Common myeloid progenitor, CD34-positive (primary cell): ENCODE data around the gene CFAP410.

Experiments
- CTCF ChIA-PET: fragments of 350-600 bp; sonication (Branson Sonifier 250); formaldehyde crosslinking; loops from one replicate; lab custom pipeline; 2021; ENCODE audit warnings: antibody characterized with exemption; lab: Charles Lee
- POLR2A ChIA-PET: fragments of 350-600 bp; sonication (Branson Sonifier 250); formaldehyde crosslinking; loops from one replicate; lab custom pipeline; 2021; ENCODE audit warnings: antibody characterized with exemption; lab: Charles Lee
- DNase-seq, 3 donors: peaks; one replicate each; pipeline versions ENCODE4 v3.0.0 to v3.0.0-alpha.2; 2013
- H3K27ac ChIP-seq, 2 experiments: 1 replicate in 1 of 2; 2 replicates in 1 of 2; pipeline ENCODE4 v1.7.0; 2013; ENCODE audit warnings: inconsistent platforms in 2 of 2, low read length in 2 of 2, mild to moderate bottlenecking in 2 of 2, low read depth in 1 of 2, moderate library complexity in 1 of 2; ENCODE audit not compliant: severe bottlenecking in 2 of 2, insufficient read depth in 1 of 2, poor library complexity in 1 of 2
- H3K27me3 ChIP-seq, 5 experiments: replicated peaks in 2 of 5; 1 replicate in 3 of 5; 2 replicates in 2 of 5; pipeline versions ENCODE4 v1.6.1 to v1.7.0; 2013; ENCODE audit warnings: low read length in 4 of 5, mild to moderate bottlenecking in 2 of 5, moderate library complexity in 2 of 5, inconsistent platforms in 1 of 5; ENCODE audit not compliant: insufficient read depth in 5 of 5, control insufficient read depth in 4 of 5
- H3K36me3 ChIP-seq, 4 experiments: 1 replicate in 2 of 4; 2 replicates in 2 of 4; pipeline versions ENCODE4 v1.6.1 to v1.7.0; 2013; ENCODE audit warnings: low read length in 3 of 4, control low read depth in 1 of 4, mild to moderate bottlenecking in 1 of 4; ENCODE audit not compliant: control insufficient read depth in 4 of 4, insufficient read depth in 4 of 4
- H3K4me1 ChIP-seq, 4 experiments: 1 replicate in 3 of 4; 2 replicates in 1 of 4; pipeline versions ENCODE4 v1.6.1 to v1.7.1; 2013; ENCODE audit warnings: low read length in 3 of 4, mild to moderate bottlenecking in 3 of 4, control low read depth in 1 of 4, inconsistent platforms in 1 of 4, moderate library complexity in 1 of 4; ENCODE audit not compliant: control insufficient read depth in 4 of 4, insufficient read depth in 4 of 4; ENCODE audit errors: control extremely low read depth in 1 of 4
- H3K4me3 ChIP-seq, 7 experiments: 1 replicate in 4 of 7; 2 replicates in 3 of 7; pipeline versions ENCODE4 v1.5.1 to v1.7.0; 2013; ENCODE audit warnings: mild to moderate bottlenecking in 7 of 7, low read length in 6 of 7, moderate library complexity in 6 of 7, inconsistent platforms in 2 of 7, low read depth in 2 of 7, control low read depth in 1 of 7; ENCODE audit not compliant: insufficient read depth in 4 of 7, control insufficient read depth in 1 of 7; ENCODE audit errors: extremely low read depth in 1 of 7
- H3K9me3 ChIP-seq, 5 experiments: 1 replicate in 4 of 5; 2 replicates in 1 of 5; pipeline versions ENCODE4 v1.6.1 to v1.7.1; 2013; ENCODE audit warnings: low read length in 4 of 5, mild to moderate bottlenecking in 2 of 5, inconsistent platforms in 1 of 5, low read depth in 1 of 5, moderate library complexity in 1 of 5; ENCODE audit not compliant: control insufficient read depth in 4 of 5, insufficient read depth in 2 of 5; ENCODE audit errors: control extremely low read depth in 1 of 5
- WGBS: methylation state at CpG from one replicate; pipeline ENCODE4 v1.1.5; 2013; ENCODE audit not compliant: insufficient coverage; 5-methylcytosine and 5-hydroxymethylcytosine counted together

Gene CFAP410

DNA sequence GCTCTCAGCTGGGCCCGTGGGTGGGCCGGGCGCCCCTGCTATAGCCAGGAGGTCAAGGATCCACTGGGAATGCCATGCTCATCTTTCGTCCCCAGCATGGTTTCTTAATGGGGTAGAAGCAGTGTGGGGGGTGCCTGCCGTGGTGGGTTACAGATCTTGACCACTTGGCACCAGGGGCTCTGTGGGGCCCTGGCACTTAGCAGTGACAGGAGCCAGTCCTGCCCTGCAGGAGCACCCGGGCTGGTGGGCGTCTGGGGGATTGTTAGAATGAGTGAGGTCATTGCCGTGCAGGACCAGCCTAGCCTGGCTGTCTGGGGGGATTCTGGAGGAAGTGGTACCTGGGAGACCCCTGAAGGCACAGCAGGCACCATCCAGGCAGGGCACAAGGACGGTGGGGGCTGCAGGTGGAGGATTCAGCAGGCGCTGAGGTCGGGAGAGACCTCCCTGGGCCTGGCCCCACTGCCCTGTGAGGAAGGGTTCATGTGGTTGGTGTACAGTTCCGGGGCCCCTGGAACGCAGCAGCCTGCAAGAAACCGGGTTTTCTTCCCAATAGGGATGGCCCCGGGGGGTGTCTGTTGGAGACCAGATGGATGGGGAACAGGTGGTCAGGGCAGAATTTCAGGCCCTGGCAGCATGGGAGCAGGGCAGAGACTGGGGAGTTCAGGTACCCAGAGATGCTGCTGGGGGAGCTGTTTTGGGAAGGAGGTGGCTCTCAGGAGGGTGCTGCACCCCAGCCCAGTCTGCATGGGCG, 48.7 kb downstream of the CFAP410 start:
- no peak overlapping the region for H3K4me3 ChIP-seq
- ChIA-PET POLR2A (no interaction called here), CTCF (no interaction called here)
- WGBS: 93% methylated on average over 8 of the region's 16 CpGs
- DNase-seq: no peak
- H3K9me3 ChIP-seq: no peaks in the 10 kb centered on the region
- no peaks in the 10 kb centered on the region for H3K36me3 ChIP-seq
- peaks cover 0 to 17% (median 15%) of the 10 kb centered on the region in 4 experiments for H3K4me1 ChIP-seq
- no peak overlapping the region for H3K27ac ChIP-seq
- H3K27me3 ChIP-seq: no peaks in the 10 kb centered on the region

GRCh38 chr21:44289381-44290010, 49.7 kb downstream of the CFAP410 start:
- H3K4me3 ChIP-seq: no peak overlapping the region
- ChIA-PET CTCF (no interaction called here), POLR2A (no interaction called here)
- no peaks in the 10 kb centered on the region for H3K9me3 ChIP-seq
- H3K36me3 ChIP-seq: no peaks in the 10 kb centered on the region
- no peak overlapping the region for H3K27ac ChIP-seq
- DNase-seq: no peak
- H3K27me3 ChIP-seq: no peaks in the 10 kb centered on the region
- WGBS: 94% methylated on average over 23 of the region's 24 CpGs
- H3K4me1 ChIP-seq: peaks cover 0 to 14% (median 8%) of the 10 kb centered on the region in 4 experiments

- no peak for DNase-seq
- Histone ChIP-seq H3K27me3 (no peaks in the 10 kb centered on the region), H3K4me1 (peaks cover 0 to 22% (median 16%) of the 10 kb centered on the region in 4 experiments), H3K36me3 (no peaks in the 10 kb centered on the region), H3K9me3 (no peaks in the 10 kb centered on the region), H3K4me3 (no peak overlapping the region), H3K27ac (no peak overlapping the region)
- ChIA-PET CTCF (interaction anchor here (1.5 kb wide), 1 partner anchor 22 kb away, joined by 4 read pairs; no protein-coding TSS in a partner anchor), POLR2A (no interaction called here)
- 98% methylated on average over 19 of the region's 23 CpGs for WGBS
These were observed 50.7 kb downstream of the CFAP410 start for GRCh38 chr21:44288251-44289110.

- ChIA-PET CTCF (interaction anchor here (1.5 to 1.7 kb wide), 2 partner anchors 11 to 21 kb away, joined by 4 to 10 read pairs; no protein-coding TSS in a partner anchor), POLR2A (no interaction called here)
- no peaks in the 10 kb centered on the region for H3K27me3 ChIP-seq
- DNase-seq: no peak
- no peaks in the 10 kb centered on the region for H3K36me3 ChIP-seq
- 86% methylated on average over 22 of the region's 31 CpGs for WGBS
- no peak overlapping the region for H3K4me3 ChIP-seq
- H3K27ac ChIP-seq: no peak overlapping the region
- no peaks in the 10 kb centered on the region for H3K9me3 ChIP-seq
- peaks cover 0 to 22% (median 16%) of the 10 kb centered on the region in 4 experiments for H3K4me1 ChIP-seq
These were observed 52.2 kb downstream of the CFAP410 start for GRCh38 chr21:44286716-44287632.

GRCh38 chr21:44286086-44286715, 53.0 kb downstream of the CFAP410 start:
- Histone ChIP-seq H3K9me3 (no peaks in the 10 kb centered on the region), H3K4me1 (peaks cover 0 to 22% (median 16%) of the 10 kb centered on the region in 4 experiments), H3K27me3 (no peaks in the 10 kb centered on the region), H3K36me3 (no peaks in the 10 kb centered on the region), H3K4me3 (peak overlapping the region in 1 of 7 experiments; percentile 38), H3K27ac (no peak overlapping the region)
- 81% methylated on average over 12 of the region's 21 CpGs for WGBS
- POLR2A ChIA-PET: no interaction called here
- CTCF ChIA-PET: interaction anchor here (1.5 to 1.7 kb wide), 2 partner anchors 12 kb away, joined by 6 to 10 read pairs; no protein-coding TSS in a partner anchor
- no peak for DNase-seq
